Parathyroid adenoma (tissue), 2 donors: ENCODE data around the gene RETREG3.
"Not testable (repeated sequence)": the region's sequence is repeated elsewhere in the genome, so short reads cannot be mapped to it uniquely, and the experiment has no call there.

ENCODE experiments used
- H2AFZ ChIP-seq: fragments of 300-600 bp; sonication (generic); one replicate; pipeline ENCODE4 v1.7.0; 2017; ENCODE audit warnings: antibody characterized with exemption, mild to moderate bottlenecking
- H3K27ac ChIP-seq: fragments of 300-600 bp; sonication (generic); one replicate; pipeline ENCODE4 v1.7.0; 2017
- H3K27me3 ChIP-seq: fragments of 300-600 bp; sonication (generic); one replicate; pipeline ENCODE4 v1.7.0; 2017; ENCODE audit warnings: low read length; ENCODE audit not compliant: control insufficient read depth, insufficient read depth
- H3K36me3 ChIP-seq: fragments of 300-600 bp; sonication (generic); one replicate; pipeline ENCODE4 v1.7.0; 2017; ENCODE audit warnings: low read length; ENCODE audit not compliant: control insufficient read depth, insufficient read depth
- H3K4me1 ChIP-seq: fragments of 300-600 bp; sonication (generic); one replicate; pipeline ENCODE4 v1.7.0; 2017; ENCODE audit warnings: control low read depth
- H3K4me2 ChIP-seq: fragments of 300-600 bp; sonication (generic); one replicate; pipeline ENCODE4 v1.7.0; 2017; ENCODE audit warnings: low read length
- H3K4me3 ChIP-seq: fragments of 300-600 bp; sonication (generic); one replicate; pipeline ENCODE4 v1.7.0; 2017; ENCODE audit warnings: low read depth, low read length
- H3K79me2 ChIP-seq: fragments of 300-600 bp; sonication (generic); one replicate; pipeline ENCODE4 v1.7.0; 2017; ENCODE audit warnings: control low read depth
- H3K9ac ChIP-seq: fragments of 300-600 bp; sonication (generic); one replicate; pipeline ENCODE4 v1.7.0; 2017; ENCODE audit warnings: mild to moderate bottlenecking
- H3K9me3 ChIP-seq: fragments of 300-600 bp; sonication (generic); one replicate; pipeline ENCODE4 v1.7.0; 2017; ENCODE audit warnings: low read length; ENCODE audit not compliant: control insufficient read depth
- CTCF ChIP-seq: fragments of 300-600 bp; sonication (generic); IDR thresholded peaks from one replicate; pipeline ENCODE4 v1.7.0; 2017; ENCODE audit warnings: antibody characterized with exemption, mild to moderate bottlenecking
- donor health status: primary hyperparathyroidism.

The RETREG3 gene

GRCh38 chr17:42553866-42554249, 55.3 kb downstream of the RETREG3 start:
- TF ChIP-seq CTCF = no peak
- Histone ChIP-seq H3K4me3 (peak overlapping the region; percentile 96), H3K9ac (peak overlapping the region; percentile 77), H3K9me3 (no peaks in the 10 kb centered on the region), H3K4me1 (peaks cover 4% of the 10 kb centered on the region), H3K27ac (peak overlapping the region; percentile 89), H3K27me3 (no peaks in the 10 kb centered on the region), H2AFZ (peak overlapping the region; percentile 96), H3K79me2 (peaks cover 4% of the 10 kb centered on the region), H3K4me2 (peak overlapping the region; percentile 97), H3K36me3 (no peaks in the 10 kb centered on the region)

GRCh38 chr17:42553161-42553818, 55.9 kb downstream of the RETREG3 start:
- peak overlapping the region; percentile 96 for H3K4me3 ChIP-seq
- H3K9me3 ChIP-seq = no peaks in the 10 kb centered on the region
- H3K4me1 ChIP-seq = peaks cover 4% of the 10 kb centered on the region
- H2AFZ ChIP-seq = no peak overlapping the region
- H3K4me2 ChIP-seq = no peak overlapping the region
- no peak overlapping the region for H3K27ac ChIP-seq
- no peak for TF ChIP-seq CTCF
- H3K9ac ChIP-seq = no peak overlapping the region
- no peaks in the 10 kb centered on the region for H3K36me3 ChIP-seq
- peaks cover 4% of the 10 kb centered on the region for H3K79me2 ChIP-seq
- H3K27me3 ChIP-seq = no peaks in the 10 kb centered on the region

GRCh38 chr17:42552736-42553135, 56.4 kb downstream of the RETREG3 start, which contains the start of gene HSD17B1:
HSD17B1 (plus strand) TSS chr17:42552923; CDS start chr17:42552934, 11 bp downstream.
- H3K36me3 ChIP-seq, H3K79me2 ChIP-seq, H3K9ac ChIP-seq, H2AFZ ChIP-seq, H3K27me3 ChIP-seq, H3K9me3 ChIP-seq, H3K4me1 ChIP-seq: not testable (repeated sequence)
- Histone ChIP-seq H3K4me2 (peak within 1 kb of the TSS; percentile 97), H3K27ac (peak within 1 kb of the TSS; percentile 89), H3K4me3 (peak within 1 kb of the TSS; percentile 96)

- no peak overlapping the region for H3K4me3 ChIP-seq
- no peak overlapping the region for H3K9ac ChIP-seq
- no peaks in the 10 kb centered on the region for H3K79me2 ChIP-seq
- no peak overlapping the region for H2AFZ ChIP-seq
- no peaks in the 10 kb centered on the region for H3K9me3 ChIP-seq
- no peaks in the 10 kb centered on the region for H3K27me3 ChIP-seq
- no peak for TF ChIP-seq CTCF
- peaks cover 4% of the 10 kb centered on the region for H3K4me1 ChIP-seq
- no peak overlapping the region for H3K4me2 ChIP-seq
- no peaks in the 10 kb centered on the region for H3K36me3 ChIP-seq
- no peak overlapping the region for H3K27ac ChIP-seq
Observed at GRCh38 chr17:42548993-42549755, 60.0 kb downstream of the RETREG3 start.

- H3K4me1 ChIP-seq = peaks cover 2% of the 10 kb centered on the region
- H3K36me3 ChIP-seq = no peaks in the 10 kb centered on the region
- no peaks in the 10 kb centered on the region for H3K79me2 ChIP-seq
- peak; percentile 35 for TF ChIP-seq CTCF
- H3K27ac ChIP-seq = no peak overlapping the region
- H3K4me2 ChIP-seq = peak overlapping the region; percentile 58
- no peak overlapping the region for H3K9ac ChIP-seq
- no peaks in the 10 kb centered on the region for H3K27me3 ChIP-seq
- H3K9me3 ChIP-seq = no peaks in the 10 kb centered on the region
- peak overlapping the region; percentile 46 for H3K4me3 ChIP-seq
- H2AFZ ChIP-seq = peak overlapping the region; percentile 69
Observed at GRCh38 chr17:42548070-42548837, 60.9 kb downstream of the RETREG3 start.
